Loucy (cell line): ENCODE data around the gene RGMA.

Experiments used
- H2AFZ ChIP-seq: fragments of 200-600 bp; sonication (generic); 2 replicates; pipeline ENCODE4 v1.6.0; 2016; ENCODE audit warnings: antibody characterized with exemption, mild to moderate bottlenecking, low read length, moderate library complexity
- H3F3A ChIP-seq: fragments of 200-600 bp; 2 replicates; pipeline ENCODE4 v1.6.0; 2016; ENCODE audit warnings: antibody characterized with exemption, low read depth, mild to moderate bottlenecking
- H3K27me3 ChIP-seq: fragments of 200-600 bp; sonication (generic); 2 replicates; pipeline ENCODE4 v1.6.1; 2014; ENCODE audit warnings: low read length, mild to moderate bottlenecking; ENCODE audit not compliant: insufficient read depth, poor library complexity, severe bottlenecking
- H3K36me3 ChIP-seq: fragments of 200-600 bp; sonication (generic); 2 replicates; pipeline ENCODE4 v1.6.1; 2016; ENCODE audit warnings: low read length; ENCODE audit not compliant: insufficient read depth
- H3K4me1 ChIP-seq: fragments of 200-600 bp; sonication (generic); 2 replicates; pipeline ENCODE4 v1.5.1; 2014; ENCODE audit warnings: low read length, mild to moderate bottlenecking; ENCODE audit not compliant: insufficient read depth, poor library complexity, severe bottlenecking
- H3K4me2 ChIP-seq: fragments of 200-600 bp; sonication (generic); 2 replicates; pipeline ENCODE4 v1.6.0; 2014; ENCODE audit warnings: antibody characterized with exemption, low read length, low read depth, mild to moderate bottlenecking; ENCODE audit not compliant: poor library complexity, severe bottlenecking
- H3K4me3 ChIP-seq: fragments of 200-600 bp; sonication (generic); 2 replicates; pipeline ENCODE4 v1.5.1; 2014; ENCODE audit warnings: low read length, mild to moderate bottlenecking, mixed read lengths; ENCODE audit not compliant: poor library complexity, severe bottlenecking
- H3K79me2 ChIP-seq: fragments of 200-600 bp; sonication (generic); 2 replicates; pipeline ENCODE4 v1.6.1; 2014; ENCODE audit warnings: low read length; ENCODE audit not compliant: insufficient read depth
- H3K9ac ChIP-seq: fragments of 200-600 bp; sonication (generic); 2 replicates; pipeline ENCODE4 v1.6.0; 2014; ENCODE audit warnings: mild to moderate bottlenecking, low read depth, low read length, moderate library complexity; ENCODE audit not compliant: poor library complexity, severe bottlenecking
- H3K9me2 ChIP-seq: fragments of 200-600 bp; sonication (generic); replicated peaks from 2 replicates; pipeline ENCODE4 v1.6.1; 2016; ENCODE audit warnings: low read depth, low read length, mixed read lengths
- H3K9me3 ChIP-seq: fragments of 200-600 bp; sonication (generic); 2 replicates; pipeline ENCODE4 v1.6.1; 2014; ENCODE audit warnings: mild to moderate bottlenecking, antibody characterized with exemption, low read length, low read depth; ENCODE audit not compliant: insufficient read depth
- H4K20me1 ChIP-seq: fragments of 200-600 bp; sonication (generic); 2 replicates; pipeline ENCODE4 v1.6.0; 2014; ENCODE audit warnings: antibody characterized with exemption, low read length, mild to moderate bottlenecking; ENCODE audit not compliant: insufficient read depth, poor library complexity, severe bottlenecking
- CTCF ChIP-seq: fragments of 200-600 bp; sonication (generic); conservative IDR thresholded peaks from 2 replicates; pipeline ENCODE4 v1.5.1; 2014; ENCODE audit warnings: mild to moderate bottlenecking, antibody characterized with exemption, low read length
- EZH2phosphoT487 ChIP-seq: fragments of 200-600 bp; IDR thresholded peaks from 2 replicates; pipeline ENCODE4 v1.6.1; 2018; ENCODE audit warnings: antibody characterized with exemption, mild to moderate bottlenecking, moderate library complexity, borderline replicate concordance

Gene RGMA

DNA sequence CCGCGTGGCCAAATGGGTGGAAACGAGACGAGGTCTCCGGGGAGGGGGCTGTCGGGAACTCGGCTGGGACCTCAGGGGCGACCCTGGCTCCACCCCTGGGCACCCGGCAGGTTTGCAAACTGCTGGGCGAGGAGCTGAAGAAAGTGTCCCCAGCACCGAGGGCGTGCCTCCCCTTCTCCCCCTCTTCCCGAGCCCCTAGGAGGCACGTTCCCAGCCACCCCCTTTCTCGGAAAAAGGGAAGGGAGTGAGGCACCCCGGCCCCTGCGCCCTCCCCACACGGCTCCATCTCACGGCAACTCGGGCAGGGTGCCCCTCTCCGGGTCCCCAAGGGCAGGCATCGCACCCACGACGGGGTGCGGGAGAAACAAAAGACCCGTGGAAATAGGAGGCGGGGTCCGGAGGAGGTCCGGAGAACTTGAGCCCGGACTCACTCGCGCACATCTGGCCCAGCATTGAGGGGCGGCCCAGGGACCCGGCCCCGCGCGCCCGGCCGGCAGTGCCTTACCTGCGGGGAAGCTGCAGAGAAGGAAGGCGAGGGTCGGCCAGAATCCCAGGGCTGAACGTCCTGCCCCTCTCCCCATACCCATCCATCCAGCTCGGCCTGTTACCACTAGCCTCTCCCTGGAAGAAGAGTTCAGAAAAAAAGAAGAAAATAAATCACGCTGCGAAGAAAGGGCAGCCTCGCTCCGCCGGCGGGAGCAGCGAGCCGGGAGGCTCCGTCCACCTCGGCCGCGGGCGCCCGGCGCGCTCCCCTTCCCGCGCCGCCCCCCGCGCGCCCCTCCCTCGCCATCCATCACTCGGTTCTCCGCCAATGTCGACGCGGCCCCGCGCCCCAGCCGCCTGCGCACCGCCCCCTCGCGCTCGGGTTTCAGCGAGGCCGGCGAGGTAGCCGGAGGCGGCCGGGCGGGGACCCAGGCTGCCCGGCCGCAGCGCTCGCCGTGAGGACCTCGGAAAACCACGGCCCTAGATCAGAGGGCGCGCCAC lies 16.3 kb downstream of the RGMA start:
- Histone ChIP-seq H3K36me3 (no peaks in the 10 kb centered on the region), H4K20me1 (no peaks in the 10 kb centered on the region), H3K4me2 (peak overlapping the region; percentile 93), H3K9me3 (no peaks in the 10 kb centered on the region), H3K4me3 (peak overlapping the region; percentile 80), H3K9ac (peak overlapping the region; percentile 54), H3K4me1 (peaks cover 17% of the 10 kb centered on the region), H3K27me3 (peaks cover 58% of the 10 kb centered on the region), H2AFZ (peak overlapping the region; percentile 75), H3K9me2 (no peaks in the 10 kb centered on the region), H3F3A (no peaks in the 10 kb centered on the region), H3K79me2 (no peaks in the 10 kb centered on the region)
- TF ChIP-seq CTCF (no peak), EZH2phosphoT487 (no peak)

- peaks cover 17% of the 10 kb centered on the region for H3K4me1 ChIP-seq
- peak overlapping the region; percentile 80 for H3K4me3 ChIP-seq
- no peaks in the 10 kb centered on the region for H3K79me2 ChIP-seq
Measured at GRCh38 chr15:93072011-93072410, 17.0 kb downstream of the RGMA start.

GRCh38 chr15:93071469-93071936 lies 17.5 kb downstream of the RGMA start:
- H3K79me2 ChIP-seq = no peaks in the 10 kb centered on the region
- H3K27me3 ChIP-seq = peaks cover 53% of the 10 kb centered on the region
- H3K4me3 ChIP-seq = peak overlapping the region; percentile 80
- H3K9me2 ChIP-seq = no peaks in the 10 kb centered on the region
- no peak overlapping the region for H2AFZ ChIP-seq
- no peaks in the 10 kb centered on the region for H3K9me3 ChIP-seq
- no peak for TF ChIP-seq CTCF
- TF ChIP-seq EZH2phosphoT487 = no peak
- H3K9ac ChIP-seq = peak overlapping the region; percentile 54
- peaks cover 17% of the 10 kb centered on the region for H3K4me1 ChIP-seq
- no peaks in the 10 kb centered on the region for H3K36me3 ChIP-seq
- H3K4me2 ChIP-seq = peak overlapping the region; percentile 93
- no peaks in the 10 kb centered on the region for H3F3A ChIP-seq
- no peaks in the 10 kb centered on the region for H4K20me1 ChIP-seq

More at GRCh38 chr15:93072011-93072410, 17.0 kb downstream of the RGMA start:
- Histone ChIP-seq H3K9me2 (no peaks in the 10 kb centered on the region), H3K27me3 (peaks cover 58% of the 10 kb centered on the region), H3F3A (no peaks in the 10 kb centered on the region), H3K9me3 (no peaks in the 10 kb centered on the region), H3K9ac (peak overlapping the region; percentile 54), H3K36me3 (no peaks in the 10 kb centered on the region), H3K4me2 (peak overlapping the region; percentile 93), H2AFZ (peak overlapping the region; percentile 75), H4K20me1 (no peaks in the 10 kb centered on the region)
- TF ChIP-seq CTCF = no peak
- TF ChIP-seq EZH2phosphoT487 = no peak
